CD1c-positive myeloid dendritic cell (primary cell): ENCODE results near the gene WIPF2.
"Not testable (repeated sequence)": the region's sequence is repeated elsewhere in the genome, so short reads cannot be mapped to it uniquely, and the experiment has no call there.

Source experiments
- DNase-seq: peaks from one replicate; pipeline ENCODE4 v3.0.0-alpha.2; 2016; ENCODE audit errors: extremely low spot score

Gene WIPF2

DNA sequence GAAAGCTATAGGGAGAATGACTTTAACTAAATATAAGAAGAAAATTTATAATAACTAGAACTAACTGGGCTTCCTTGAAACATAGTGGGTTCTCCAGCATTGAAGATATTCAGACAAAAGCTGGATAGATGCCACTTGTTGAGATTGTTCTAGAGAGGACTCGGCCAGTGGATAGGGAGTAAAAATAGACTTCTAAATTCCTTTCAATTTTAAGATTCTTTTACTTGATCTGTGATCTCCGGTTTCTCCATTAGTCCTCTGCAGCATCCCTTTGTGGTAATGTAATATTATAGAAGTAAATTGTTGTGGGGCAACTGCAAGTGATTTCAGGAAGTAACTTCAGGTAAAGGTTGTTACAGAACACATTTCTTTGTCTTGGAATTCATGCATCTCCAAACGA, 79.6 kb downstream of the WIPF2 start:
- no peak for DNase-seq

- not testable (repeated sequence) for DNase-seq
These were observed 80.2 kb downstream of the WIPF2 start for GRCh38 chr17:40299159-40299757.

DNA sequence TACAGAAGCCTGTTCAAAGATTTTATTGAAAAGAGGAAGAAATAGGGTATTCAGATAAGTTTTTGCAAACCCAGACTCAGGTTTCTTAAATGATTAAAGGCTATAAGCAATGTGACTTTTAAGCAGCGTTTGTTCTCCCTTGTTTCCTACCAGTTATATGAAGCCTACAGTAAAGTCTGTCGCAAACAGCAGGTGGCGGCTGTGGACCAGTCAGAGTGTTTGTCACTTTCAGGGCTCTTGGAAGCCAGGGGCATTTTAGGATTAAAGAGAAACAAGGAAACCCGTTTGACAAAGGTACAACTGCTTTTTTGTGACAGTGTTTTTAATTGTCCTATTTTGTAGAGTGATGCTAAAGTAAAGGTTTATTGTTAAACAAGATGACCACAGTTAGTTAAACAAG, 82.2 kb downstream of the WIPF2 start:
- DNase-seq = no peak

DNA sequence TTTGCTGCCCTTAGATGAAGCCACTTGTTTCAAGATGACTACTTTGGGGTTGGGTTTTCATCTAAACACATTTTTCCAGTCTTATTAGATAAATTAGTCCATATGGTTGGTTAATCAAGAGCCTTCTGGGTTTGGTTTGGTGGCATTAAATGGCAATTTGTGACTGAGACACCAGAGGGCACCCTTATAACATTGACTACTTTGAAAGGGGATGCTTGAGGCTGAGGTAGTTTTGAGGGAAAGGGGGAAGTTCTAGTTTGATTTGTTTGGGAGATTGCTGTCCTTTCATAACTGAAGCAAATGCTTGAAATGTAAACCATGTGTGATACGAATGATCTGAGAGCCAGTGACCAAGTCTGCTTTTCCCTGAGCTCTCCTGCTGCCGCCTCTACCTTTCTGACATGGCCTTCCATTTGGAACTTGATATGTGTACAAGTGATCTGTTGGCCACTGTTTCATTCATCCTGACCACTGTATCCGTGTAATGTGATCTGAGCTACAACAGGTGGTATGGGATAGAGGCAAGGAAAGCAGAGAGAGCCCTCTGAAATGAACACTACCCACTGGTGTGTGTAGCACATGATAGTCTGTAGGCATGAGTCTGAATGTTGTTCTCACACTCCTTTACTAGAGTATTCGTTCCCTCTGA, 84.0 kb downstream of the WIPF2 start:
- DNase-seq = peak; percentile 88

DNA sequence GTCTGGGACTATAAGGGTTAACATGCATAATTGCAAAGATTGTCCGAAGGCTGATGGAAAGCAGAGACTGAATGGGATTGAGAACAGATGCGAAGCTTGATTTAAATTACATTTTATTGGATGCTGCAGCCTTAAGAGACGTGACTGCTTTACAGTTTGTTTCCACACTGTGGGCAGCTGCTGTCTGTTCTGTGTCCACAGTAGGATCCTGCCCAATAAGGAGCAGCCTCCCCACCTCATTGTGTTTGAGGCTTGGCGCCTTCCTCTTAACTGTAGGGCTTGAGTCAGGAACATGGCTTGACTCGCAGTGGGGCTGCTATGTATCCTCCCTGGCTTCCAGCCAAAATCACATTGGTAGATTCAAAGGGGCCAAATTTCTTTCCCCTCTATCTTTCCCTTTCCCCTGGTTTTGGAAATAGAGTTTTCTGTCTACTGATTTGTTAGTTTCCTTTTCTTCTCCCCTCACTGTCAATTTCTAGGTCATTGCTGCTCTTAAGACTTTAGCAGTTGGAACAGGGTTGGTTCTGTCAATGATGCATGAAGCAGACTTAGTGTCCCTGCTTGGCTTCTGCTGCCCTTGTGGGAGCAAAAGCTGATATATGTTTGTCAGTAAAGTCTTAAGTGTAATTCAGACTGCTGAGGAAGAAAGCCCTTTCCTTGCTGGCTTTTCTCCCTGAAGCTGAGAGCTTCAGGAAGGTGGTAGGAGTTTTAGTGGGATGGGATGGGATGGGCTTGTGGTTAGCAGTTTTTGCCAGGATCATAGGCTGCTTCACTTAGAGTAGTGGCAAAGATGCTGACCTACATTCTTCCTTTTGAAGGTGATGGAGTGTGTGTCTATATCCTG, 84.8 kb downstream of the WIPF2 start:
- no peak for DNase-seq

- not testable (repeated sequence) for DNase-seq
These were observed 85.4 kb downstream of the WIPF2 start for GRCh38 chr17:40304552-40304863.

DNA sequence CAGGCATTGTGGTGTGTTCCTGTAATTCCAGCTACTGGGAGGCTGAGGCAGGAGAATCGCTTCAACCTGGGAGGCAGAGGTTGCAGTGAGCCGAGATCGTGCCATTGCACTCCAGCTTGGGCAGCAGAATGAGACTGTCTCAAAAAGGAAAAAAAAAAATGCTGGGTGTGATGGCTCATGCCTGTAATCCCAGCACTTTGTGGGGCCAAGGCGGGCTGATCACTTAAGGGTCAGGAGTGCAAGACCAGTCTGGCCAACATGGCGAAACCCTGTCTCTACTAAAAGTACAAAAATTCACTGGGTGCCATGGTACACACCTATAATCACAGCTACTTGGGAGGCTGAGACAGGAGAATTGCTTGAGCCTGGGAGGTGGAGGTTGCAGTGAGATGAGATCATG, 85.8 kb downstream of the WIPF2 start:
- DNase-seq = not testable (repeated sequence)

GRCh38 chr17:40306395-40306794, 87.3 kb downstream of the WIPF2 start:
- no peak for DNase-seq

DNA sequence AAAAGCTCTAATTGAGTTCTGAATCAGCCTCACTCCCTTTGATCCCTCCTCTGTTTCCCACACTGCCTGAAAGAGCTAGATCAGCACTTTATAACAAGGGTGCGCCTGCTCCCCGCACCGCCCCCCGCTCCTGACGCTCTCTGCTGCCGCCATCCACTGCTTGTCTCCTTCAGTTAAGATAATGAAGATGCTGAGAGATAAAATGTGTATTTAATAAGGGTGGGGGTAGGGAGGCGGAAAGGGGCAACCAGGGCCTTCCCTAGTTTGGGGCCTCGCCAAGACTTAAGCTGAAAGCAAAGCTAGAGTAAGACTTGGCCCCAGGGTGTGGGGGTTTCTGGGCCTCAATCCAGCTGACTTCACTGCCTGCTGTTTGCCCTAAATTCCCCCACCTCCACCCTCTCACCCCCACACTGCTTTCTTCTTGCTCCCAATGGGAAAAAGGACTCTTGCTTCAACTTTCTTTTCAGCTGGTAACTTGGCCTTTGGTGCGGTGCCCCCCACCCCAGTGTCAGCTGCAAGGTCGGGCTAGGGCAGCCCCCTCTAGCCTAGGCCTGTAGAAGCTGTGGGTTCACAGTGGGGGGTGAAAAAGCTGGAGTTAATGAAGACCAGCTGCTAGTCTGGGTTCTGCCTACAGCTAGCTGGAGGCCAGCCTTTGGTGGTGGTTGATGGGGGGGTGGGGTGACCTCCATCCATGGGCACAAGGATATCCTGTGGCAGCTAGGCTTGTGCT, 88.1 kb downstream of the WIPF2 start:
- DNase-seq = no peak

GRCh38 chr17:40307740-40308239, 88.7 kb downstream of the WIPF2 start:
- peak; percentile 65 for DNase-seq

GRCh38 chr17:40309031-40309948, 90.2 kb downstream of the WIPF2 start, which contains the start of gene RARA:
Gene RARA (plus strand): TSS chr17:40309180. CDS start chr17:40331219, 22,039 bp downstream.
- DNase-seq = no peak

- DNase-seq = no peak
These were observed 90.9 kb downstream of the WIPF2 start for GRCh38 chr17:40309949-40310510.

DNA sequence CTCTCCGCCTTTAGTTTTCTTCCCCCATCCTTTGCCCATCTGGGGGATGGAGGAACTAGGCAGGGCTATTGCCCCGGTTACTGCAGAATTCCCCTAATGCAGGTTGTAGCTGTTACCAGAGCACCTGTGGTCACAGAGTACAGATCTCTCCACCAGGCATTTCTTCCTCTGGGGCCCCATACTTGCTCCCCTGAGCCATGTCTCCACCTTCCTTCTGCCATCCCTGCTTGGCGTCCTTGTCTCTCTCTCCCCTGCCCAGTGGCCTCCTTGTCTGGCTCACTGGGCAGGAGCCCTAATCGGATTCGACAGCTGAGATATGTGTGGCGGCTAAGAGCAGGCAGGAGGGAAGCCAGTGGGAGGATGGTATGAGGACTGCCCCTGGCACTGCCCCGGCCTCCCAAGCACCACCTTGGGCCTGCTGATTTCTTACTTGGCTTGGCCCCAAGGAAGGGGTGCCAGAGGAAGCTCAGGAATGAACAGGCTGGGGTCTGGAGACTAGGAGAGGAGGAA, 91.8 kb downstream of the WIPF2 start:
- no peak for DNase-seq

GRCh38 chr17:40311575-40311974, 92.5 kb downstream of the WIPF2 start:
- no peak for DNase-seq

GRCh38 chr17:40312131-40312731, 93.1 kb downstream of the WIPF2 start:
- DNase-seq = no peak

- no peak for DNase-seq
These were observed 94.0 kb downstream of the WIPF2 start for GRCh38 chr17:40312893-40313667.

DNA sequence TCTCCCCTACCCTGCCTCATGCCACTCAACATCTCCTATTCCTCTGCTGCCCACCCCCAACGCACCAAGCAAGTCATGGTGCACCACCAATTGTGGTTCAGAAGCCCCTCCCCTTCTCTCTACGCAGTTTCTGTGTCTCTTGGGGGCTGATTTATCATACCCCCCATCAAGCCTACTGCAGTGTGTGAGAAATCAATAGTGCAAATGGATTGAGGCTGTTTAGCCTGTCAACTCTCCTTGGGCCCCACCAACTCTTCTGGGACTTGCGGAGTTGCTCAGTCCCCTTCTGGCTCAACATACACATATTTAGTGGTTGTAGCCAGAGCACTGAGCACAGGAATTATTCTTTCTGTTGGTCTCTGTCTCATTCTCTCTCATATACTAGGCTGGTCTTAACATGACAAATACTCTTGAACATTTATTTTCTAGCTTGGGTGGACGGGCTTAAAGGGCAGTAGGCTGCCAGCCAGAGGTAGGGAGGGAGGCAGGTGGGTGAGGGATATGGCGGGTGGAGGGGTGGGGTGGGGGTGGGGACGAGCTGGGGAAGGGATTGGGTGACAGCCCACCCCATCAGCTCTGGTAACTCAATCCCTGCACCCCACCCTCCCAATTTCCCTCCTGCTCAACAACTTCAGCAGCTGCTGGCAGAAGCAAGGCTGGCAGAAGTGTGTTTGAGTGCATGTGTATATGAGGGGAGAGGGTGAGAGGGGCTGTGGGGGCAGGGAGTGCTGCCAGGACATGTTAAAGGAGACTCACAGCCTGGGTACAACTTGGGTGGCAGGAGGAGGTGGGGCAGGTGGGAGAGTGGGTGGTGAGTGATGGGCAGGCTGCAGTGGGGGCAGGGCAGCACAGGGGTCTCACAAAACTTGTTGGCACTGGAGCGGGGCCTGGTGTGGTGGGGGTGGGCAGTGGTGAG, 94.8 kb downstream of the WIPF2 start:
- DNase-seq = no peak

DNA sequence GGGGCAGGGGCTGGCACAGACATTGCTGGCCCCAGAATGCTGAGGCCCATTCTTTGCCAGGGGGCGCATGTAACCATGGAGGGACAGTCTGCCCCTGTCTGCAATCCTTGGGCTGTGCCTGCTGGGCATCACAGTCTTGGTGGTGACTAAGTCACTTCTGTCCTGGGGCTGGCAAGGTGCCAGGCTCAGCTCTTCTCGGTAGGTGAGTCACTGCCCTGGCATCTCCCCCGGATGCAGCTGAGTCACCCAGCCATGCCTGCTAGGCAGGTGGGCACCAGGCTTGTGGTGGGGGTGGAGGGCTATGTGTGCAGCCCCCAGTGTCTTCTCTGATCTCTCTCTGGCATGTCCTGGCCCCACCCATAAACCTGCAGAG, 95.5 kb downstream of the WIPF2 start:
- peak; percentile 93 for DNase-seq
